Cardiac muscle cell (in vitro differentiated cells and primary cell): ENCODE data around the gene PDE4A. TPM values are rescaled to one million over a fixed set of nuclear protein-coding genes. Genes with fewer than 3 reads are reported as not detected.

Experiments
- DNase-seq, 2 donors: peaks; one replicate each; pipeline versions ENCODE4 v3.0.0 to v3.0.0-alpha.2; 2010 to 2017; ENCODE audit warnings: low read depth in 1 of 2, low spot score in 1 of 2
- H3K27ac ChIP-seq: fragments of 200-600 bp; sonication (generic); 2 replicates; pipeline ENCODE4 v1.5.1; 2016
- H3K27me3 ChIP-seq: fragments of 200-600 bp; sonication (generic); 2 replicates; pipeline ENCODE4 v1.6.0; 2016; ENCODE audit warnings: control low read depth
- H3K36me3 ChIP-seq: fragments of 200-600 bp; sonication (generic); 2 replicates; pipeline ENCODE4 v1.5.1; 2016; ENCODE audit warnings: control low read depth
- H3K4me1 ChIP-seq: fragments of 200-600 bp; sonication (generic); 2 replicates; pipeline ENCODE4 v1.8.1; 2017; ENCODE audit warnings: low read depth, mild to moderate bottlenecking, mixed run types
- H3K4me3 ChIP-seq: fragments of 200-600 bp; sonication (generic); 2 replicates; pipeline ENCODE4 v1.5.1; 2016; ENCODE audit warnings: mild to moderate bottlenecking
- H3K9me3 ChIP-seq: fragments of 200-600 bp; sonication (generic); 2 replicates; pipeline ENCODE4 v1.5.1; 2017; ENCODE audit warnings: low read depth, mild to moderate bottlenecking, control low read depth
- polyA plus RNA-seq: library from polyadenylated mRNA; unstranded; fragments of >200 nt; fragmentation: Nextera tagmentation; extraction: Ambion mirVana; gene quantifications from 2 replicates; pipeline ENCODE4 v1.2.1, GENCODE V29; 2016
- total RNA-seq: library from RNA; depleted of rRNA; stranded (reverse); fragments of >200 nt; gene quantifications from 2 replicates; pipeline ENCODE4 v1.2.3, GENCODE V29; 2016
- TF ChIP-seq, protein P1 (sequence below): IDR thresholded peaks from 2 replicates; pipeline ENCODE4 v1.5.1; 2012; ENCODE audit warnings: low read depth, mild to moderate bottlenecking, low read length

The PDE4A gene
- total and polyA plus RNA-seq, 2 experiments from 2014 or later, result 2.4 to 2.5 TPM

DNA sequence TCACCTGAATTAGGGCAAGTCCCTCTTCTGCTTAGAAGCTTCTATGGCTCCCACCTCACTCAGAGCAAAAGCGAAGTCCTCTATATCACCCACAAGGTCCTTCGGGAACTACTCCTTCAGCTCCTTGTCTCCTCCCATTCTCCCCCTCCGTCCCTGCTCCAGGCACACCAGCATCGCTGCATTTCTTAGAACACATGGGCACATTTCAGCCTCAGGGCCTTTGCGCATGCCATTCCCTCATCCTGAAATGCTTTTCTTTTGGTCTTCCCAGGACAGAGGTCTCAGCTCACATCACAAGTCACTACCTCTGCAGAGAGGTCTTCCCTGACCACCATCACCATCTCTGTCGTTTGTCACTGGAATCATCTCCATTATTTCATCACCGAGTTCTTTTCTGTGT lies 92.9 kb downstream of the PDE4A start:
- Histone ChIP-seq H3K27me3 (peaks cover 62% of the 10 kb centered on the region), H3K36me3 (no peaks in the 10 kb centered on the region), H3K4me1 (peaks cover 7% of the 10 kb centered on the region), H3K9me3 (no peaks in the 10 kb centered on the region), H3K4me3 (no peak overlapping the region), H3K27ac (no peak overlapping the region)
- TF ChIP-seq, protein P1, sequence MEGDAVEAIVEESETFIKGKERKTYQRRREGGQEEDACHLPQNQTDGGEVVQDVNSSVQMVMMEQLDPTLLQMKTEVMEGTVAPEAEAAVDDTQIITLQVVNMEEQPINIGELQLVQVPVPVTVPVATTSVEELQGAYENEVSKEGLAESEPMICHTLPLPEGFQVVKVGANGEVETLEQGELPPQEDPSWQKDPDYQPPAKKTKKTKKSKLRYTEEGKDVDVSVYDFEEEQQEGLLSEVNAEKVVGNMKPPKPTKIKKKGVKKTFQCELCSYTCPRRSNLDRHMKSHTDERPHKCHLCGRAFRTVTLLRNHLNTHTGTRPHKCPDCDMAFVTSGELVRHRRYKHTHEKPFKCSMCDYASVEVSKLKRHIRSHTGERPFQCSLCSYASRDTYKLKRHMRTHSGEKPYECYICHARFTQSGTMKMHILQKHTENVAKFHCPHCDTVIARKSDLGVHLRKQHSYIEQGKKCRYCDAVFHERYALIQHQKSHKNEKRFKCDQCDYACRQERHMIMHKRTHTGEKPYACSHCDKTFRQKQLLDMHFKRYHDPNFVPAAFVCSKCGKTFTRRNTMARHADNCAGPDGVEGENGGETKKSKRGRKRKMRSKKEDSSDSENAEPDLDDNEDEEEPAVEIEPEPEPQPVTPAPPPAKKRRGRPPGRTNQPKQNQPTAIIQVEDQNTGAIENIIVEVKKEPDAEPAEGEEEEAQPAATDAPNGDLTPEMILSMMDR, result no peak
- no peak for DNase-seq

DNA sequence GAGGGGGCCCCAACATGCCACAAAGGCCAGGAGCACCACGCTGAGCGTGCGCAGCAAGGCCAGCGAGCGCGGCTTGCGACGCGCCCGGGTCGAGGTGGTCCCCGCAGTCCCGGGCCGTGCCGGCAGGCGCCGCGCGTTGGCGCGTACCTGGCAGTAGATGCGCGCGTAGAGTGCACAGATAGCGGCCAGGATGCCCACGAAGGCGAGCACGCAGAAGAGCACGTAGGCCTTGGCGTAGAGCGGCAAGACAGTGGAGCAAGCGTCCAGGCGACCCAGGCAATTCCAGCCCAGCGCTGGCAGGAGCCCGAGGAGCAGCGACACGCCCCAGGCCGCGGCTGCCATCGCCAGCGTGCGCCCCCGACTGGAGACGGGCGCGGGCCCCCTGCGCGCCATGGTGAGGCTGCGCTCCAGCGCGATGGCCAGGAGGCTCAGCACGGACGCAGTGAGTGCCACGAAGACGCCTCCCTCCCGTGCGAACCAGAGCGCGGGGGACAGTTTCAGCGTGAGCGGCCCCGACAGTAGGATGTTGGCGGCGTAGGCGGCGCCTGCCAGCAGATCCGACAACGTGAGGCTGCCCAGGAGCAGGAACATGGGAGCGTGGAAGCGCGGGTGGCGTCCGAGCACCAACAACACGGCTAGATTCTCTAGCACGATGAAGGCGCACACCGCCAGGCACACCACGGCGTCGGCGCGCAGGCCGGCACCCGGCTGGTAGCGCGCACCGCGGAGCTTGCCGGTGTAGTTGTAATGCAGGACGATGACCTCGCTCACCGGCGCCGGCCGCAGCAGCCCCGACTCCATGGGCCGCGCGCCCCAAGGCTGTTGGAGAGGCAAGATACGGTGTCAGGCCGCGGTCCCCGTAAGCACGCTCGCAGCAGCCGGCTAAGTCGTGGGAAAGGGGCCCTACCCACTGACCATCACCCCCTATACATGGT lies 94.1 kb downstream of the PDE4A start:
- no peaks in the 10 kb centered on the region for H3K36me3 ChIP-seq
- TF ChIP-seq, protein P1, result no peak
- H3K9me3 ChIP-seq, result no peaks in the 10 kb centered on the region
- H3K27me3 ChIP-seq, result peaks cover 73% of the 10 kb centered on the region
- peak overlapping the region; percentile 8 for H3K4me3 ChIP-seq
- peak in 1 of 2 donors; percentile 23 for DNase-seq
- no peak overlapping the region for H3K27ac ChIP-seq
- peaks cover 7% of the 10 kb centered on the region for H3K4me1 ChIP-seq

DNA sequence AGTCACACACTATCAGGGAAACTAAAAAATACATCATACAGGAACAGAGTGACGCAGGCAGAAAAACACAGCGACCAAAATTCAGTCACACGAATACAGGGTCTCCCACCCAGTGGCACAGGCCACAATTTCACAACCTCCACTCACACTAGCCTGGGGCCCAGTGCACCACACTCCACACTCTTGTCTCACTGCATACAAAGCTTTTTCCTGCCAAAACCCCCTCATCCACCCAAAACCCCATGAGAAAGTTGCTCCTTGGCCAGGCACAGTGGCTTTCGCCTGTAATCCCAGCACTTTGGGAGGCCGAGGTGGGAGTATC lies 95.7 kb downstream of the PDE4A start:
- TF ChIP-seq, protein P1, result no peak
- peaks cover 73% of the 10 kb centered on the region for H3K27me3 ChIP-seq
- H3K4me1 ChIP-seq, result no peaks in the 10 kb centered on the region
- no peaks in the 10 kb centered on the region for H3K9me3 ChIP-seq
- H3K4me3 ChIP-seq, result no peak overlapping the region
- H3K36me3 ChIP-seq, result no peaks in the 10 kb centered on the region
- H3K27ac ChIP-seq, result no peak overlapping the region
- DNase-seq, result no peak

DNA sequence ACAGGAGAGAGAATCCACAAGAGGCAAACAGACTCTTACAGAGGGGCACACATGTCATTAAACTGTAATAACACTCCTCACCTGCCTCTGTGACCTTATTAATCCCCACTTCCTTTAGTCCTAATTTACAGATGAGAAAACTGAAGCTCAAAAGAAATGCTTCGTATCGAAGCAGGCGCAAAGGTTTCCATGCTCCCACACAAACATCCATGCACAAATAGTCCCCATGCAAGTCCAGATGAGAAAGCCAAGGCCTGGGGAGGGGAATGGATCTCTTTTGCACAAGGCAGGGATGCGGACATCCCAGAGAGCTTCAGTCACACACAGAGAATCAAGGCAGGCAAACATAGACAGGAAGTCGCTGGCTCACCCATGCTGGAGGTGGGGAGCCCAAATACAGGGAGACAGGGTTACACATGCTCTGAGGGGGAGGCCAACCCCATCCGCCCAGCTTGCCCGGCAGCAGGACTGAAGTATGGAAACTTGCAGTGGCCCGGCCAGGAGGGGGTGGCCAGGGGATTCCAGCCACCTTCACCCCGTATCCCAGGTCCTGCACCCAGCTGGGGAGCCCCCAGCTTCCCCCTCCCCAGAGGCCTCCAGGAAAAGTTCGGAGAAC lies 96.4 kb downstream of the PDE4A start:
- no peak for DNase-seq
- TF ChIP-seq, protein P1, result no peak
- Histone ChIP-seq H3K36me3 (no peaks in the 10 kb centered on the region), H3K4me1 (no peaks in the 10 kb centered on the region), H3K27ac (no peak overlapping the region), H3K27me3 (peaks cover 71% of the 10 kb centered on the region), H3K4me3 (peak overlapping the region; percentile 25), H3K9me3 (no peaks in the 10 kb centered on the region)

DNA sequence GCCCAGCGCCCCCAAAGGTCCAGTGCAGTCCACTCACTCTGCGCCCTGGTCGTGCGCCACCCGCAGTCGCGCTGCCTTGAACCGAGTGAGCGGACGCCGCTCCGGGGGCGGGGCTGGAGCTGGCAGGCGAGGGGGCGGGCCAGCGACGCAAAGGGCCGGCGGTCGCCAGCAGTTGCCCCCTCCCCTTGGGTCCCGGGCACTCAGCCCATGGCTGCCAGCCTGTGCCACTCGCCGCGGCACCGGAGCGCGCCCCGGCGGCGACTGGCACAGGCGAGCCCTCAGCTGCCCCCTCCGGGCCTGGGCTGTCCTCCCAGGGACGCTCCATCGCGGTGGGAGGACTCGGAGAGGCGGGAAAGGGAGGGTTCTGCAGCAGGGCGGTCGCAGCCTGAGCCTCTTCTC lies 97.0 kb downstream of the PDE4A start, which contains the start of gene S1PR5:
S1PR5 (minus strand) TSS at position 87 of the 399 bp plus-strand sequence. CDS start 2,436 bp downstream, outside the sequence.
- DNase-seq, result peak in 1 of 2 donors; percentile 38
- Histone ChIP-seq H3K27ac (no peak within 1 kb of the TSS), H3K4me3 (peak within 1 kb of the TSS; percentile 25), H3K36me3 (no peaks in the 10 kb centered on the region), H3K9me3 (no peaks in the 10 kb centered on the region), H3K4me1 (no peaks in the 10 kb centered on the region), H3K27me3 (peaks cover 67% of the 10 kb centered on the region)
- TF ChIP-seq, protein P1, result no peak
